Measurements from ENCODE around the gene AMFR.

The AMFR gene

DNA sequence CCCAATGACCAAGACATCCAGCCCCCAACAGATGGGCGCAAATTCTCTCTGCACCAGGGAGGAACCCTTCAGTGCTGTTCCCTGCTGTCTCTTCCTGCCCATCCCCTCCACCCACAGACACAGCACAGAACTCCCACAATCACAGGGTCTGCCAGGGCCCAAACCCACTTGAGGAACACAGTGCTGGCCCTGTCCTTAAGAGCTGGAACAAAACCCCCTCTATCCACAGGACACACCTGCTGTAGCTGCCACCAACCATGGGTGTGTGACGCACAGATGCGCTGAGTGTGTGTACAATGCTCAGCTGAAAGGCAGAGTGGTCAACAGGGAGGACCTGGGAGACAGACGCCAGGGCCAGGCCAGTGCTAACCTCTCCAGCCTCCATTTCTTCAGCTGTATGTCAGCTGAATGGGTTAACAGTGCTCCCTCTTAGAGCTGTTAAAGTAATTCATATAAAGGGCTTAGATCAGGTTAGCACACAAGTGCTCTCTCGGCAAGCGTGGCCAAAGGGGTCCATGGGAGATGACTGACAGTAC is 62.1 kb downstream of the AMFR start:
- no peak for DNase-seq (ENCODE audit: low read depth, low spot score)

DNA sequence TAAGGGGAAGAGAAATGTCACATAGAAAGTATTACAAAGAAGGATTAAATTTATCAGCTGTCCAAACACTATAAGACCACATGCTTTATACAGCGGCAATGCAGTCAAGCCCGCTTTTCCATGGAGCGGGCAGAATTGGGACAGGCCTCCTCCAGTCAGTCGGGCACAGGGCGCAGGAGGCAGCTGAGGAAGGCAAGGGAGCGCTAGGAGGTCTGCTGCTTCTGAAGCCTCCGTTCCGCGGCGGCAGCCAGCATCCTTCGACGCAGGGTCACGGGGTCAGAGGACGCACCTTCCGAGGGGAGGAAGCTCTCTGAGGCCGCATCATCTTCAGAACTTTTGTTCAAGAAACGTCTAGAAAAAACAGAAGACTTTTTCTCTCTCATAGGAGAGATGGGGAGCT is 62.6 kb downstream of the AMFR start:
- DNase-seq (ENCODE audit: low read depth, low spot score): no peak

DNA sequence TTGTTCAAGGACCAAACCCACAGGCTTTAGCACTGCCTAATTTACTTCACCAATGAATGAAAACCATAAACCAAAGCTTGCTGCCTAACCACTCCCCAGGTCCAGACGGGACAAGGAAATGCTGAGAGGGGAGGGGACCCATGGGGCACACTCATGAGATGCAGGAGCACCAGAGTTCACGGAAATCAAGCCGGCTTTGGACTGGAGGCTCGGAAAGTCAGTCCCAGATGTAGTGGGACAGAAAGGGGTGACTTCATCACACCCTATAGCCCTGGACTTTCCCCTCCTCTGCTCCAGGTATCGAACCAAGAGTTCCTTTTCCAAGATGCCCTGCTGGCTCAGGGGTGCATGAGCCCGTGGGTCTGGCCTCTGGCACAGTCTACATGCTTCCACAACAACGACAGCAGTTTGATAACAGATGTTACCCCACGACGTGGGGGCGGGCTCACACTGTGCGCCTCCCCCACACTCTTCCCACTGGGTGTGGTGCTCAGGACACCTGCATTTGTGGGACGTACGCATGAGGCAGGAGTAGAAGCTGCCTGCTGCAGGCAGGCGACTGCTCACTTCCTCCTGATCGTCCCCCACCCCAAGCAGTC is 63.2 kb downstream of the AMFR start:
- no peak for DNase-seq (ENCODE audit: low read depth, low spot score)

DNA sequence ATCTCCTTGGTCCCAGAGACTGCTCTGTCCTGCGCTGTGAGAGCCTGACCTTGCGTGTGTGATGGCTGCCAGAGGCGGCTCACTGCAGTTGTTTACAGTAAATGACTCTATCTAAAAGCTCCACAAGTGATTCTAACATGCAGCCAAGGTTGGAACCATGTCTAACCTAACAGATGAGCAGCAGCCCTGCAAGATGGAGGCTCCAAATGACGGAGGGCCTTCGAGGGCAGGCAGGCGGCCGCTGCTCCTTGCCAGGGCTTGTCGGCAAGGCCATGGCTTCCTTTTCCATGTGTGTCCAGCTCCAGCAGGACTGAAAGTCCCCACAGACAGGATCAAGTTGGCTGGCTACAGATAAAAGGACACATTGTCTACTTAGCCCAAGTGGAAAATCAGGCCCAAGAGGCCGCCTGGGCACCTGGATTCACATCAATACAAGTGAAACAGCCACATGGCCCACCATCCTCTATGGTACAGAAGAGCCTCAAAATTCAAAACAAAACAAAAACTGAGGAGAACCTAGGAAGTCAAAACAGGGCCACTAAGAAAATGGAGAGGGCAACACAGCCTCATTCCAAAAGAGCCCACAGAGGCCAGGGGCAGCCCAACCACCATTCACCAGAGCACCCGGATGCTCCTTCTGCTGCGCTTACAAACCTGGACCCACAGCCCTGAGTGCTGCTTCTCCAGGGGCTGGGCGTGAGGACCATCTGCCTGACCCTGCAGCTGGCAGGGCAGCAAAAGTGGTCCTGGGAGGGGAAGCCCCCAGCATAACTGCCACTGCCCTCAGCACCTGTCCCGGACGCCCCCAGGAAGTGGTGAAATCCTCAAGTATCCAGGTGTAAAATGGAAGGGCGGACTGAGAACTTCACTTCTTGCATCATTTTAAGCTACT is 65.0 kb downstream of the AMFR start:
- no peak for DNase-seq (ENCODE audit: low read depth, low spot score)

DNA sequence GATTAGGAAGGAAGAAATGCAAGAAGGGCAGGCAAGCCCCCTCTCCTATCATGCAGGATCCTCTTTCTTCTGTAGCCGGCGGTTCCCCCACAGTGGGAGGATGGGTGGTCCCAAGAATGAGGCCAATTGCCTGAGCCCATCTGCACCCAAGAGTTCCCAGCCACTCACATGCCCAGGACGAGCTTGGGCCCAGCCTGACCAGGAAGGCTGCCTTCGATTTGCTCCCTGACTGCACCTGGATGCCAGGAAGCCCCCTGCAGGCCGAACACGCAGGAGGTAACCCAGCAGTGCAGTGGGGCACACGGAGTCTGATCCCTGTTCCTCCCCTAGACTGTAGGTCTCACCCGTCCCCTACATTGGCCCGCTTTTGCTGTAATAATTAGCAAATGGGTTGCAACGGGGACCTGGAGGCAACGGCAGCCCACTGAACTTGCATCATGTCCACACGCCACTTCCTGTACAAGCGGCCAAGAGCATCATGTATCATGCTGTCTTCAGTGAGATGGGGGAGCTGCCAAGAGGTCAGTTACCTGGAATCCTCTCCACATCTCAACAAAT is 67.5 kb downstream of the AMFR start:
- DNase-seq (ENCODE audit: low read depth, low spot score): no peak

DNA sequence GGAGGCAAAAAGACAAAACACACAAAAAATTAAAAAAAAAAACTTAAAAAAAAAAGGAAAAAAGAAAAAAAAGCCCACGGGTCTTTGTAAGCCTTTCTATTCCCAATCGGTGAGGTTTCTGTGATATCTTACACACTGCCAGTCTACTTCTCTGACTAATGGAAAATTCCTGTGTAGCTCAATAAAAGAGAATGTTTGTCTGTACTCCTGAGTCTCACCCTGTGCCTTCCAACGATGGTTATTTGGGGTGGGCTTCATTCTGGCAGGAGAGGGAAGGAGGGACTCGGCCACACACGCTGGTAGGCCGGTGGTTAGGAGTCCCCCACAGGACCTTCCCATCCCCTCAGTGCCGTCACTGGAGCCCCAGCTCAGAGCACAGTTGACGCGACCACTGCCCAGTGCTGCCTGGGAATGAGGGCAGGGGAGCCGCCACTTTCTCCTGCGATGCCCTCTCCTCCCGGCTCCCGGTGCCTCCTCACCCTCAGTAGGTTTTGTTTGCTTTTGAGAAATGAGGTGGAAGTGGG is 68.0 kb downstream of the AMFR start:
- DNase-seq (ENCODE audit: low read depth, low spot score): no peak

DNA sequence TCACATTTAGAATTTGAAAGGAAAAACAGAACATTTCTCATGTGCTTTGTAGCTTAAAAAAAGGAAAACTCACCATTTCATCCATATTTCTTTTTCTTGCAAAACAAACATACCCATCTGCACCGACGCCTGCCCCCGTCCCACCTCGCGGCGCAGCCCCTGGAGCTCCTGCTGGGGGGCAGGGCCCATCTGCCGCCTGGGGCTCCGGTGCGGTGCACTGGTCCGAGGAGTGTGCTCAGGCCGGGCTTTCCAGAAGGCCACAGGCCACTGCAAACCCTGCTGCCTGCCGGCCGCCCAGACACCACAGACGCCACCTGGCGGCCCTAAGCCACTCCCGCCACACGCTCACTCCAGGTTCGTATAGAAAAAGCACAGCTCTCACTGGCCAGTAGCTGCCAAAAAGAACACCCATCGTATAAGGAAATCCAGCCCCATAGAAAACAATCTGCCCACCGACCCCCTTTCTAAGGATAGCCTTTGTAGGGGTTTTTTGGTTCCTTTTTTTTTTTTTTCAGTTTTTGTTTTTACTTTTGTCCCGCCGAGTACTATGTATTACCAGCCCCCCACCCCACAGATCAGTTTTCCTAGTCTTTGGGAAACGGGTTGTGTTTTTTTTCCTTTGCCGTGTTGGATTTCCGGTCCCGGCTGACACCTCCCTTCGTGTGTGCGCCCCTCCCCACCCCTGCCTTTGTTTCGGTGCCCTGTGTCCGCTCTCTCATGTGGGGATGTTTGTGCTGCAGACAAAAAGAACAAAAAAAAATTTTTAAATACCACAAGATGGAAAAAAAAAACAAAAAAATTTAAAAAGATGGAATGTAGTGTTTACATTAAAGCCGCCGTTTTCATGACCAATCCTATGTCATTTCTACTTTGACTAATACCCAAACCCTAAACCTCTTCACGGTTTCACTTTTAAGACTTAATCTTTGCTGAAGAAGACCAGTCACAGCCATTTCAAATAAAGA is 68.8 kb downstream of the AMFR start:
- peak; percentile 97 for DNase-seq (ENCODE audit: low read depth, low spot score)

DNA sequence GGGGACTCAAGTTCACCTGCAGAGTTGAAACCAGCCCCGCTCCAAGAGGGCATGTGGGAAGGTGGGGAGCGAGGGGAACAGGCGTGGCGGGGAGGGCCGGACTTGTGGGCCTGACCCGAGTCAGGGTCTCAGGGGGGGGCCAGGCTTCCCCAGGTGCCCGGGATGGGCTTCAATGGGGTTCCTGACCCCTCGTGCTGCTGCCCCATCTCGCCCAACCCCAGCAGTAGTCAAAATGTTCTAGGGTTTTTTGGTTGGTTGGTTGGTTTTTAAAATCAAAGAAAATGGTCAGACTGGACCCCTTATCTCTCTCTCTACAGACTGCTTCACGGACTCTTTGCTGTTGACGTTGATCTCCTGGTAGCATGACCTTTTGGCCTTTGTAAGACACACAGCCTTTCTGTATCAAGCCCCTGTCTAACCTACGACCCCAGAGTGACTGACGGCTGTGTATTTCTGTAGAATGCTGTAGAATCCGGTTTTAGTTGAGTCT is 69.5 kb downstream of the AMFR start:
- no peak for DNase-seq (ENCODE audit: low read depth, low spot score)

DNA sequence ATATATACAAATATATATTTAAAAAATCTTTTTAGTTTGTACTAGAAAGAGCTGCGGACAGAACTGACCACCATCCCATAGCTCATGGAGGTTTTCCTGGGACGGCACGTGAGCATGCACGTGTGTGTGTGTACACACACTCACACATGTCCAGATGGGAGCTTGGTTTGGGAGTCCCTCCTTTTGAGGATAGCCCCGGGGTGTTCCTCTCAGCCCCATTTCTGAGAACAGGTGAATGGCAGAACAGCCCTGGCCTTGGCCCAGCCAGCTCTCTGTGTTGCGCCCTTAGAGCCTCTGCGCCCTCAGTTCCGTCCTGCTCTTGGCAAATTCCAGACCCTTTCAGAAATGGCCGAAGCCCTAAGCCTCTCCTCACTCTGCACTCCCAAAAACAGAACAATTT is 70.1 kb downstream of the AMFR start:
- no peak for DNase-seq (ENCODE audit: low read depth, low spot score)

DNA sequence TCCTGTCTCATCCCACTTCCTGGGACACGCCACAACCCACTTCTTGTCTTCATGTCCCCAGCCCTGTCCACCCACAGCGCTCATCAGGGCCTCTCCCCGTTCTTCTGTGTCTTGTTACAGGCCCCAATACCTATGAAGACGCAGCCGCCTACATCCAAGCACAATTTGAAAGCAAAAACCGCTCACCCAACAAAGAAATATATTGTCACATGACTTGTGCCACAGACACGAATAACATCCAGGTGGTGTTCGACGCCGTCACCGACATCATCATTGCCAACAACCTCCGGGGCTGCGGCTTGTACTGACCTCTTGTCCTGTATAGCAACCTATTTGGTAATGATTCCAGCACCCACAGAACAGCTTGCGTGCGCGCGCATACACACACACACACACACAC is 70.6 kb downstream of the AMFR start:
- no peak for DNase-seq (ENCODE audit: low read depth, low spot score)

DNA sequence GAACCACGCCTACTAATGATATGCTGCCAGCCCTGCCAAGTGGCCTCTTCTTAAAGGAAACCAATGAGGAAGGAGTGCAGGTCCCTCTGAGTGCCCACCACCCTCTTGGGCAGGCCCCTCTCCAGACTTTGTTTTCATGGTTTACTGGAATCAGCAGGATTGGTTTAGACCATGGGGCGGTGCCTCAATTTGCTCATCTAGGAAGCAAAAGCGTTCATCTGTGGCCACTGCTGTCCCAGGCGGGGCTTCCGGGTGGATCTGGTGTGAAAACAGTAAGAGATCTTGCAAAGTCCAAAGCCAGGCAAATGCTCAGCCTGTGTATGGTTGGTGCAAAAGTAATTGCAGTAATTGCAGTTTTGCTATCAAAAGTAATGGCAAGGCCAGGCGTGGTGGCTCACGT is 71.3 kb downstream of the AMFR start:
- DNase-seq (ENCODE audit: low read depth, low spot score): no peak

DNA sequence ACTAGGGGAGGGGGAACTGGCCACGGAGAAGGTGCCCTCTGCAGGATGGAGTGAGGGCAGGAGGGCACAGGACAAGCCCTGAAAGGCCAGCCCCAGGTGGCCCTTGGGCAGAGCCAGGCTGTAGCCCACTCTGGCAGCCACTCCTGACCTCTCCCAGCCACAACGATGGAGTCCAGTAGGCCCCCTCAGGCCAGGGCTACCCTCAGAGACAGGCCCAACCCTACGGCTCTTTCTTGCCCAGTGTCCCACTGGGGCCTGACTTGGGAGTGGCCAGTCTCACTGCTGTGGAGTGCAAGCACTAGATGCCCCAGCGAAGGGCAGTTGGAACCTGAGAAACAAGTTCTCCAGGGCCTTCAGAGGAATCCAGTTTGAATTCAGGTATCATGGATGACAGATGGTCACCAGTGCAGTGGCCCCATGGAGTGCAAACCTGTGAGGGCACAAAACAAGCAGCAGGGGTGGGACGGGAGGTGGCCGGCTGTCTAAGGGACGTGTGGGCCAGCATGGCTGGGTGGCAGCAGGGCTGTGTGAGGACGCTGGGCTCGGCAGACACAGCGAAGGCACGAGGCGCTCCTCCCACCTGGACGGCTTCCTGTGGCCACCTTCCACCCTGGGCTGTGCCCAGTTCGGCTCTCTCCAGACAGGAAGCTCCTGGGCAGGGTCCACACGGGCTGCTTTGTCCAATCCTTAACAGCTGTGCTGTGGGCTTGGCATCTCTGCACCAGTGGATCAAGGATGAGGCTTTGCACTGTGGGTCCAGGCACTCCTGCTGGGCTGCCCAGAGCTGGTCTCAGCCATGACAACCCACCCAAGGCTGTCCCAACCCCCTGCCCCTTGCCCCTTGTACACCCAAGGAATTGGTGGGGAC is 72.1 kb downstream of the AMFR start:
- DNase-seq (ENCODE audit: low read depth, low spot score): no peak

DNA sequence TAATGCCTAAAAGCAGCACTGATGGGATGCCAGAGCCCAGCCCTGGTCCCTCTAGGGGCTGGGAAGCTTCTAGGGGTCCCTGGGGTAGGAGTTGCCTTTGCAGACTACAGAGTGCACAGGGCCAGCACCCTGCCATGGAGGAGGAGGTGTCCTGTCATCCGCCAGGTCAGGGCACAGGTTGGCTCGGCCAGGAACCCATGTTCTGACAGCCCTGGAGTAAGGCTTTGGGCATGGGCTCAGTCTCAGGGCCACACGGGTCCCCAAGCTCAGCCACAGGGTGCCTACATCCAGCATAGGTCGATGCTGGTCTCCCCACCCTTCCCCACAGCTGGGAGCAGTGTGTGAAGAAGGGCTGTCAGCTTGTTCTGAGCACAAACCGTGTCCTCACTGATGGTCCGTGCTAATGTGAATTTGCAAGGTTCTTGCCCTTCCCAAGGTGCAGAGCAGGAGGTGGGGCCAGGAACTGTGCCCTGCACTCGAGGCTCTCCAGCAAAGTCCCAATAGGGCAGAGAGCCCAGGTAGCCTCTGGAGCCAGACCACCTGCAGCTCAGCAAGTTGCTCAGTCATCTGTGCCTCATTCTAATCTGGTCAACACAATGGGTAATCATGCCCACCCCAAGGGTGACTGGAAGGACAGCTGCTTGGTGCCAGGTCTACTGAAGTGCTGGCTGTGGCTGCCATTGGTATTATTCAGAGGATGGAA is 72.8 kb downstream of the AMFR start:
- no peak for DNase-seq (ENCODE audit: low read depth, low spot score)

DNA sequence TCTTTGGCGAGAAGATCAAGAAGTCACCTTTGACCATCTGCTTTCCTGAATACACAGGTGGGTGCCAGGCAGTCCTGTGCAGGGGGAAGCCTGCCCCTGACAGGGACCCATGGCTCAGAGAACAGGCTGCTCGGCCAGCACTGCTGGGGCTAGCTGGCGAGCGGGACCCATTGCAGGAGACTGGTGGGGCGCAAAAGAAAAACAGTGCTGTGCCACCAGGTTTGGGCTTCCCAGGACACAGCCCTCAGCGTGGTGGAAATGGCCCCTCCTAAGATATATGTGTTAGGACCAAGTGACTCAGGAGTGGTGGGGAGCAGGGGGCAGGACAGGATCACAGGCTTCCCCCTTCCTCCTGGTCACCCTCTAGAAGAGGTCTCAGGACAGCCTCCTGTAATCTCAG is 73.9 kb downstream of the AMFR start:
- DNase-seq (ENCODE audit: low read depth, low spot score): no peak

DNA sequence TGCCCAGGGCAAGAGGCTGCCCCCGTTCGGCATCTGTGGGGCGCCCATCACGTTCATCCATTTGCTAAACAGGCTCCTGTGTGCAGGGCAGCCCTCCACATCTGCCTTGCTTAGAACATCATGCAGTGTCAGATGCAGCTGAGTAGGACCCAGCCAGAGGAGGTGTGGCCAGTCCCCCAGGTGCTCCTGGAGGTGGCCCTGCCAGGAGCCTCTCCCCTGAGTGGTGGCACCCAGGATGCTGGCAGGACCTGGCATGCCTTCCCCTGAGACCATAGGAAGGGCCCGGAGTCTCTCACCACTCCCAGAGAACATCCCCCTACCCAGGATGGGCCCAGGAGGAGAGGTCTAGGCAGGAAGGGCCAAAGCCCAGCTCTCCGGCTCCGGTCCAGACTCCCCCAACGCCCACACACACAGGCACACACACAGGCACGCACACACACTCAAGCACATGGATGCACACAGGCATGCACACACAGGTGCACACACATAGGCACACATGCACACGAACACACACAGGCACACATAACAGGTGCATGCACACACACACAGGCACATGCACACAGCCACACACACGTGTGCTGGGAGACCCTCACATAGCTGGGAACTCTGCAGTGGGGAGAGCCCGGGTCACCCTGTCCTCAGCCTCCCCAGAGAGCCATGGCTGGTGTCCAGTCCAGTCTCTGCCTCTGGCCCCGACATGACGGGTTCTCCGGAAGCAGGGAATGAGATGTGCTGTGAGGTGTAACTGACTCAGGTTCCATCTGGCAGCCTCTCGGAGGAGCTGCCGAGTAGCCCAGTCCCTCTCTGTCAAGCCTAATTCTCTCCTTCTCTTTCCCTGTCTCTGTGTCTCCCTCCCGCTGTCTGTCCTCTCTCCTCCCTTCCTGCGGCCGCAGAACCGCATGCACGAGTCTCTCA is 74.6 kb downstream of the AMFR start:
- DNase-seq (ENCODE audit: low read depth, low spot score): no peak

DNA sequence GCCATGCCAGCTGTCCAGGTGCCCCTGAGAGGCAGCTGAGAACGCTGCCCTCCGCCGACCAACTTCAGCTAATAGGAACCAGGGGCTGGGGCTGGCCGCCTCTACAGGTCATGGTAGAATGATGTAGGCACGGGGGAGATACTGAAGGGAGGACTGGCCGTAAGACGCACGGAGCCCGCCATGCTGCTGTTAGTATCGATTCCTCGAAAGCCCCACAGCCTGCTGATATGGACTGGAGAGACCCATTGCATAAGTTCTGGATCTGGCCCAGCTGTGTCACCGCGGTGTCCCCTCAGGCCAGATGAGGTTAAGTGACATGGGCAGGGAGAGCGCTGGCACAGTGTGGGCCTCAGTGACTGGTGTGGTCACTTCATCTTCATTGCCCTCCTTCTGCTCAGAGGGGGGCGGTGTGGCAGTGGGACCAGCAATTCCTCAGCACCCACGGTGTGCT is 75.6 kb downstream of the AMFR start:
- no peak for DNase-seq (ENCODE audit: low read depth, low spot score)

DNA sequence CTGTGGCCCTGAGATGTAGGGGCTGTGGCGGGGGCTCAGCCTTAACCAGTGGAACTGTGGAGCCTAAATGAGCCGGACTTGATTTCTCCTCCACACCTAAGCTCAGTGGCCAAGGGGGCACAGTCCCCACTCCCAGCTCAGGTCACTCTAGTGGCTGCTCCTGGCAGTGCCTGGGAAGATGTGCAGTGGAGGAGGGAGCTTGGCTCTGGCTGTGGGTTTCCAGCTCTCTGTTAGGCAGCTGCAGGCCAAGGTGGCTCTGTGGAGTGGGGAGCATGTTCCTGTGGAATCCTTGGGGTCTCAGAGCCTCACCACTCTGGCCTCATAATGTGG is 76.3 kb downstream of the AMFR start:
- DNase-seq (ENCODE audit: low read depth, low spot score): no peak

Measured in ELF-1 (cell line).